A172 (cell line): ENCODE data around the gene KRT1. TPM values are rescaled to one million over a fixed set of nuclear protein-coding genes. Genes with fewer than 3 reads are reported as not detected.
"Not testable (repeated sequence)": the region's sequence is repeated elsewhere in the genome, so short reads cannot be mapped to it uniquely, and the experiment has no call there.

ENCODE experiments used
- DNase-seq: peaks from one replicate; pipeline ENCODE4 v3.0.0-alpha.2; 2015; ENCODE audit warnings: low spot score
- total RNA-seq: library from RNA; depleted of rRNA; stranded (reverse); fragments of >200 nt; shearing (Covaris generic); gene quantifications from 2 replicates; pipeline ENCODE4 v1.2.3, GENCODE V29; 2014; rRNA removed

The KRT1 gene
- total RNA-seq: not detected in 2 replicates

DNA sequence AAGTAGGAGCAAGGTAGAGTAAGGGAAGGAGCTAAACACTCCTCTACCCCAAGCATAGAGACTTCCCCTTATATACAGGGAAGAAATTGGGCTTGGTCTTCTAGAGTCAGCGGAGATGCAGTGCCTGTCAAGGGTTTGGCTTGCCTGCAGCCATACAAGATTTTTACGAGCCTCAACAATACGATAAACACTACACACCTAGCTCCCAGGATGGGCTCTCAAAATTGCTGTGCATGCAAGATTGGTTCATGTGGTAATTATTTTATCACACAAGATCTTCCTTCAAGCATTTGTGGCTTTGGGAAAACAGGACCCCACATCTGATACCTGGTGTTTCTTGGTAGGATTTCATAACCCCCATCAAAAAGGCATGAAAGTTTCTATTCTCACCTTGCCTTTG lies at the start of gene KRT1:
Gene KRT1, minus strand, starts transcription at position 45 of the 400 bp plus-strand sequence. CDS start 59 bp downstream, outside the sequence.
- DNase-seq: no peak

DNA sequence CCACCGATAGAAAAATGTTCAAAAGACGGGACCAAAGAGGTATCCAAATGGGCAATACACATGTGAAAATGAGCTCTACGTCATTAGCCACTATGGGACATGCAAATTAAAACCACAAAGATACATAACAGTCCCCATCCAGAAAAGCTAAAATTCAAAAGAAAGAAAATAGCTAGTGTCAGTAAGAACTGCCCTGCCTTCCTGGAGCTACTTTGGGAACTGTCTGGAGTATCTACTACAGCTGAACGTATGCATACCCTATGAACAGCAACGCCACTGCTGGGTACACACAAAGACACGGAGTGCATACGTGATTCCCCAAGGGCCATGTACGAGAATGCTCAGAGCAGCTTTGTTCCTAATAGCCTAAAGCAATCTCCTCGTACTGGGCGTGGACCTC lies 48.9 kb upstream of the KRT1 start:
- no peak for DNase-seq

DNA sequence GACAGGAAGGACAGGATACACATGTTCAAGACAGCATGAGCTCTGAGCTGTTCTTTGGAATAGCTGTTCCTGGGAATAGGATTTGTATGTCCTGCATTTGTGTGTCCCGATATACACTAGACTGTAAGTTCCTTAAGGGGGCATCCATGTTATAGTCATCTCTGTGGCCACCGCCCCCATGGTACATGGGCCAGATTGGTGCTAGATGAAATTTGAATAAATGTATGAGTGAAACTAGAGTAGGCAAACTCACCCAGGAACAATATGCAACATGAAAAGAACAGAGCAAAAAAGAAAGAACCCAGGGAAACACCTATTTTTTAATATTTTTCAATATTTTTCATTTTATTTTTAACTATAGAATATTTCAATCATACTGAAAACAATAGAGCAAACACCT lies 48.2 kb upstream of the KRT1 start:
- no peak for DNase-seq

DNA sequence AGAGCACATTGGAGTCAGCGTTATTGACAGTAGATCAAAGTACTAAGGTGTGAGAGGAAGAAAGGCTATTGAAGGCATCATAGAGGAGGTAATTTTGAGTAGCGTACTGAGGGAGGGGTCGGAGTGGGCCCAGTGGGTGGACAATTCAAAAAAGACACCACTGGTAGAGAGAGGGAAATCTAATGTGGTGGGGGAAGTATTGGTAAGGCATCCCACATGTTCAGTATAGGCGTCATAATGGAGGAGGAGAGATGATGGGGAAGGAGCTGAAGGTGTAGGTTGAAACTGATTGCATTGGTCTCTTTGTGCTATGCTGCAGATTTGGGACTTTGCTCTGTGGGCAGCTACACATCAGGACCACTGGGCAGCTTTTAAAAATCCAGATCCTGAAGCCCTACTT lies 46.8 kb upstream of the KRT1 start:
- no peak for DNase-seq

DNA sequence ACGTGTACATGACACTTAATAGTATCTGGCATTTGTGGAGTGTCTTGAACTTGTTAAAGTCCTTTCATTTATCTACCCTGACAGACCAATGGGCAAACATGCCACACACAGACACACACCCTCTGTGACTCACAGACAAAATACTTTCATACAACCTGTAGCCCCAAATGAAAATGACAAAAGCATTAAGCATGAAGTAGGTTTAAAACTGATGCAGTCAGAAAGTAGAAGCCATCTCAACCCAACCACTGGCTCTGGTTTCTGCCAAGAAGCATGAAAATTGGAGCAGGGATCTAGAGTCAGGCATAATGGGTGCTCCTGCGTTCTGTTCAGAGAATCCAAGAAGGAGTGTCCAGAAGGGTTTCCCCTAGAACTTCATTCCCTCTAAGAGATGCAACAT lies 46.2 kb upstream of the KRT1 start:
- DNase-seq: no peak

DNA sequence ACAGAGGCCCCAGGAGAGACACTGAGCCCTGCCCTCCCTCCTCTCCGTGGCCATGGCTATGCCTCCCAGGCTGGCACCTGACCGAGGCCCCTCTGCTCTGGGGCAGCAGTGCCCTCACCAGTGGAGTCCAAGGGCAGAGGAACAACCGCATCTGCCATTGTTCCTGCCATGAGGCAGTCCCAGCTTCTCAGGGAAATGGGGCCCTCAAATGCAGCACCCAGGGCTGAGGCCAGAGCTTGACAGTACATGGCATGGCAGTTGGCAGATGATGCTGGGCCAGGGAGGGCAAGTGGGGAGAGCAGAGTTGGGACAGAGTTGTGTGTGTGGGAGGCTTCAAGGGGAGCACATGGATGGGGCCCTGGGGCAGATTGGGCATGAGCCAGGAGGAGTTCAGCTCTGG lies 44.2 kb upstream of the KRT1 start:
- no peak for DNase-seq

DNA sequence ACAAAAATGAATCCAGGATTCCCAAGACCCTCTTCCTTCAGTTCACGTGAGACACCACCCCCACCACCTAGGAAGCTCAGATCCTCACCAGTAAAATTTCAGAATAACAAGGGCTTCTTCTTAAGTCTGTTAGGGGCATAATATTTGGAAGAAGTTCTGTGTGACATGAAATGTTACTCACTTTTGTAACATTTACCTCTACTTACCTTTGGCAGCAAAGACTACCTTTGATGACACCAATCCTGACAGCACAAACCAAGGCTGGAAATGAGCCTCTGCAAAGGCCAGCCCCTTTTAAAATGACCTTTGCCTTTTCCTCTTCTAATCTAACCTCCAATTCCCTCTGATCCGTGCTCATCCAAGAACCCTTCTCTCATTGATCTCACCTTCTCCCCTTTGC lies 42.5 kb upstream of the KRT1 start:
- no peak for DNase-seq

DNA sequence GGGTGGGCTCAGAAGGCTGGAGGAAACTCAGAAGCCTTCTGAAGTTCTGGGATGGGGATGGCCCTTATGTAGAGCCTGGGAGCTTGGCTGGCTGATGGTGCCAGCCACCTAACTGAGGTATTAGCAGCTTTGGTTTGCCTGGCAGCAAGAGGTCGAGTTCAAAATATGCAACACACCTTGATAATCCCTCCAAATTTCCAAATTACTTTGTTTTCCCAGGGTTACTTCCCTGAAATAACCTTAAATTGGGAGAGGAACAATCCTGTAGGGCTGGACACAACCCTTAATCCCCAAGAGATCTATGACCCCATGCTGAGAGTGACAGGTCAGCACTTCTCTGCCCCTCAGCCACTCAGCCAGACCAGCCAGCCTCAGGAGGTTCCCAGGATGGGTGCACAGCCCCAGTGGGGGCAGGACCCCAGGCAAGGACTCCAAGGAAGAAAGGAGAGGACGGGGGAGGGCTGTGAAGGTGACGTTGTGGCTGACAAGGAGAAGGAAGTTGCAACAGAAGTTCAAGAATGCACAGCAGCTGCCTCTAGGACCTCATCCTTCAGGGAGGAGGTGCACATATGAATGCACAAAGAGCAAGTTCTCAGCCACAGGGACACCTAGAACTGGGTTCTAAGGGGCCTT lies 41.7 kb upstream of the KRT1 start:
- DNase-seq: no peak

DNA sequence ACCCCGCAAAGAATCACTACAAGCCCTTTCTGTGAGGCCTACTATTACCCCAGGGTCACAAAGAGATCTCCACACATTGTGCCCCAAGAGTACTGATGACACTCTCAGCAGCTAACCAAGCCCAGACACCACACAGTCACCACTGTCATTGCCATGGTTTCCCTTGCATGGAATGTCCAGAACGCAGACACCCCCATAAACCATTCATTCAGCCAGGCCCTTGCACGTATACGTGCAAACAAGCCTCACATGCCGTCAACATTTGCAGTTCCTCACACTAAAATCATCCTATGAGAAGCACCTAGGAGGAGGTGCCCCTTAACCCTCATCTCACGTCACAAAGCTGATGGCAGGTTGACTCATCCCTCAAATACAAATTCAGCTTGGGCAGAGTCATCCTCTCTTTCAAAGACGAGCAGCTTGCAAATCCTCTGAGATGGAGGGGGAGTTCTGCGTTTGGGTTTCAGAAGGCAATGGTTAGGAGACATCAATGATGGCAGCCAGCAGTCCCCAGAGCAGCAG lies 40.2 kb upstream of the KRT1 start:
- DNase-seq: peak; percentile 2

DNA sequence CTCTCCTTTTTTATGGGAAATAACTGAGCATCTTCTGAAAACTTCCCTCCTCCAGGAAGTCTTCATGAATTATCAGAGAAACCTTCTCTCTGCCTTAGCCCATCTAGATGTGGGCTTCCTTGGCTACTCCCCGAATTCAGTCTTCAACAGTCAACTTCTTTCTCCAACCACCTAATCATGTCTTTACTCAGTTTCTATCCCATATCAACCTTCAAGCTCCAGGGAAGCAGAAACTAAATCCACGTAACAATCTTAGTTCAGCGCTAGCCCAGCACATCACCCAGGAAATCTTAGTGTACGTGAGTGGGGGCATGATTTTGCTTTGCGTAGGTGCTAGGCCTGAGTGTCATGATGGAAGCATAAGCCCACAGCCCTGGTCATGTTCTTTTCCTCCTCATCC lies 35.9 kb upstream of the KRT1 start:
- no peak for DNase-seq

DNA sequence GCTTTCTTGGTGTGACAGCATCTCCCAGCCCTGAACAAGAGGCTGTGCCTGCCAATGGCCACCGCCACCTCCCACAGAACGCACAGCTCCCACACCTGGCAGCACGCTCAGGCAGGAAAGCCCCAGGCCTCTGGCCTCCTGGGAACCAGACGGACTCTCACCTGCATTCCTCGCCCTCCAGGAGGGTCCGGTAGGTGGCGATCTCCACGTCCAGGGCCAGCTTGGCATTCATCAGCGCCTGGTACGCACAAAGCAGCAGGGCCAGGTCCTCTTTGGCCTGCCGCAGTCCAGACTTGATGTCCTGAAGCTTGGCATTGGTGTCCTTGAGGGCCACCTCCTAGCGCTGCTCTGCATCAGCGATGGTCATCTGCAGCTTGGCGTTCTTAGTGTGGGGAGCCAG lies 35.2 kb upstream of the KRT1 start:
- no peak for DNase-seq

DNA sequence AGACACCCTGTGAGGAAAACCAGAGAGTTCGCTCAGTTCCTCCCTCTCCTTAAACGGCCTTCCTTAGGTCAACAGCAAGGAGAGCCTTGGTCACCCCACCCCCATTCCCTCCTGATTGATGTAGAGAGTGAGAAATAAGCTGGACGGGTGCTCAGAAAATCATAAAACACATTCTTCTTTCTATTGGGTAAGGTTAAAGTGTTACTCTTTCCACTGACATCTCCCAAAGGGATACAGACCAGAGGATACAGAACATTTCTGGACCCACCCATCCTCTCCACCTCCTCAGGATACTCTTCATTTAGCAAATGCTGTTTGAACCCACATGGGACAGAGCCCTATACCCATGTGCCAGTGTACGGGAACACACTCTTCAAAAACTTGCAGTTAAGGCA lies 34.7 kb upstream of the KRT1 start:
- DNase-seq: no peak

DNA sequence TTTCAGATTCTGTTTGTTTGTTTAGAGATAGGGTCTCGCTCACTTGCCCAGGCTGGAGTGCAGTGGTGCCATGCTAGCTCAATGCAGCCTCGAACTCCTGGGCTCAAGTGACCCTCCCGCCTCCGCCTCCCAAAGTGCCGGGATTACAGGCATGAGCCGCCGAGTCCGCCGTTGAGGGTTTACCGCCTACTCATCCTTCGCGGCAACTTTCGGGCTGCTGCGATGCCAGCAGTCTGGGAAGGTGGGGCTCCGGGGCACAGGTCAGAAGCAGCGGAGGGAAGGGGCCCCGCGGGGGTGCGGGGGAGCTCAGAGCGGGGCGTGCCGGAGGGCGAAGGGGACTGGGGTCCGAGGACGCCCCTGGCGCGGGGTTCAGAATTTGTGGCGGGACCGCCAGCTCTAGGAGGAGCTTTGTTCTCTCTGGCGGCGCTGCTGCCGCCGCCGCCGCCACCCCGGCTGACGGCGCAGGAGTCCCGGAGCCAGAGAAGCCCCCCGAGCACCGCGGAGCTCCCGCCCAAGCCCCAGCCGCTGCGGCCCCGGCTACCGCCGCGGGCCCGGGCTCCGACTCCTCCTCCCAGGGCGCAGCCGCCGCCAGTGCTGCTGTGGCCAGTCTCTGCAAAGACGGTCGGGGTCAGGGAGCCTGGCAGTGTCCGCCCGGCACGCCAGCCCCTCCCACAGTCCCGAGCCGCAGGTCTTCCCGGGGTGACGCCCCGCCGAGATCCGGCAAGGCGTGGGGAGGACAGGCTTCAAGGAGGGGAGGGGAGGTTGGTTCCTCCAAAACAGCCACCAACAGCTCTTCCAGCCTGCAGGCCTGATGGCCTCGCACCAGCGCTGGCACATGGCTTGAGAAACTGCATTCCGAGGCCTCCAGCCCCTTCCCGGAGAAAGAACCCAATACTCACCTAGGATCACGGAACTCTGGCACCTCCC lies 34.0 kb upstream of the KRT1 start:
- DNase-seq: no peak

DNA sequence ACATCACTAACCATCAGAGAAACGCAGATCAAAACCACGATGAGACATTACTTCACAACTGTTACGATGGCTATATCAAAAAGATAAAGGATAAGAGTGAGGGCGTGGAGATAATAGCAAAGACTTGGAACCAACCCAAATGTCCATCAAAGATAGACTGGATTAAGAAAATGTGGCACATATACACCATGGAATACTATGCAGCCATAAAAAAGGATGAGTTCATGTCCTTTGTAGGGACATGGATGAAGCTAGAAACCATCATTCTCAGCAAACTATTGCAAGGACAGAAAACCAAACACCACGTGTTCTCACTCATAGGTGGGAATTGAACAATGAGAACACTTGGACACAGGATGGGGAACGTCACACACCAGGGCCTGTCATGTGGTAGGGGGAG lies 31.9 kb upstream of the KRT1 start:
- not testable (repeated sequence) for DNase-seq

DNA sequence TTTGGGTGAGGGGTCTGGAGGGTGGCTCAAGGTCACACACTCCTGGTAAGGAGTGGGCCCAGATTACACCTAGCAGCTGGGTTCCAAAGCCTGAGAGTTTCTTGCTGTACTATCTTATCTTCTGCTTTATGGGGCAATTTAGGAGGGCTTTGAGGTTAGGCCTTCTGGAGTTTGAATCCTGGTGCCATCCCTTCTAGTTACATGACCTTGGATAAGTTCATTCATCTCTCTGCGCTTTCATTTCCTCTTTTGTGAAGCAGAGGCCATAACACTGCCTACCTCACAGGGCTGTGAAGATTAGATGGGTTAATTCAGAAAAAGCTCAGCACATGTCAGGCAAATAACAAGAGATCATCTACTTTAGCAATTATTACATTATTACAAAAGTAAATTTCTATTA lies 30.5 kb upstream of the KRT1 start:
- DNase-seq: no peak

DNA sequence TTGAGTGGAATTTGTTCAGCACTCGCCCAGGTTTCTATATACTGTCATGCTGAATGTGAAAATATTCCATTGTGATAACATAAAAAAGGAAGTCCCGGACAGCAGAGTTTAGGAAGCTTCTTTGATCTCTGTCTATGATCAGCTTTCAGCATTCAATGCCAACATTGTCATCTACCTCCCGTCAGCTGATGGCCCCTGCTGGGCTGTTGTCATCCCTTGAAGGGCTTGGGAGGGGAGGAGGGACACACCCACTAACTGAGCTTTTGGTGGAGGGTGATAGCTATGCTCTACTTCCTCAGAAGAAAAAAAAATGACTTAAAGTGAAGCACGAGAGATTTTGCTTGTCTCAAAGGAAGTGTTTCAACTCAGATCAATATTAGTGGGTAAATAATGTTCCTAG lies 27.8 kb upstream of the KRT1 start:
- no peak for DNase-seq

DNA sequence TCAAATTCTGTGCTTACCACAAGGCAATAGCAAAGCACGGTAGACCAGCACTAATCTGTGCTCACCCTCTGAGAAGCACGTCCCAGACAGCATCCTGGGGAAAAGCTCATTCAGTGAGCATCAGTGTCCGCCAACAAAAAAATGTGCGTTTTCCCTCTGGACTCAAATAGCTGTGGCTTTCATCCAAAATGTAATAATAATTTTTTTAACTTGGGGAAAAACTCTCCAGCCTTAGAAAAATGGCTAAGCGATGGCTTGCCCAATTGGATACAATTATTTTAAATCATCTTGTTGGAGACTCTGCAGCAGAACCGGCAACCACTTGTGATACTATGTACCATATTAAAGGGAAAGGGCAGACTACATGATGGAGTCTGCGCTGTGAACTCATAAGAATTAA lies 24.3 kb upstream of the KRT1 start:
- DNase-seq: no peak

DNA sequence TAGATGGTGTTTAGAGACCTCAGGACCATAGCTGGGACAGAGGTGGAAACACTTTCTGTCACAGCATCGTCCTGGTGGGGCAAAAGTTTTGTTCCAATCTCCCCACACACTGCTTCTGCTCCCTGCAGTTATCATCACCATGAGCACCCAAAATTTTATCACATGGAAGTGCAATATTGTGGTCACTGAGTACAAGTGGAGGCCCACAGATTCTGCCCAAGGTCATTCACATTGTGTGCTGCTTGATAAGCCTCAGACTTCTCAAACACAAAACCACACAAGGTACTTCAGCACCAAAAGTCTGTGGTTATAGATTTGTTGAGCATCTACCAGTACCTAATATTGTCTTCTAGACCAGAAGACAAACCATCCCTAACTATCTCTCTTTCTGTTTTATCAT lies 23.7 kb upstream of the KRT1 start:
- no peak for DNase-seq

DNA sequence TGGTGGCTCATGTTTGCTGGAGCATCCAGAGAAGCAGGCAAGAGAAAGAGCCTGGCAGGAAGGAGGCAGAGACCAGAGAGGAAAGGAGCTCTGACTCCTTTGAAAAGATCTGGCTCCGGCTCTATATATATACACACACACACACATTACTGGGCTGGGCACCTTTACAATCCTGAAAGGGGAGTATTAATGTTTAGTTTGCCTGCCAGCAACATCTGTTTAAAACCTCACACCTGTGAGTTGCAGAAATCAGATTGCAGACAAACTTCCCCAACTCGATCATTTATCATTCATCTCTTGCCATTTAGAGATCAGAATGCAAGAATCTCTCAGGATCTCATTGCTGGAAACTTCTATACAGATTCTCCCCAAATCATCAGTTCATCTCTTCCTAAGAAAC lies 23.2 kb upstream of the KRT1 start, which contains the start of gene KRT77:
Gene KRT77, minus strand, starts transcription at position 101 of the 400 bp plus-strand sequence. Its CDS starts 90 bp downstream, at position 11.
- no peak for DNase-seq

DNA sequence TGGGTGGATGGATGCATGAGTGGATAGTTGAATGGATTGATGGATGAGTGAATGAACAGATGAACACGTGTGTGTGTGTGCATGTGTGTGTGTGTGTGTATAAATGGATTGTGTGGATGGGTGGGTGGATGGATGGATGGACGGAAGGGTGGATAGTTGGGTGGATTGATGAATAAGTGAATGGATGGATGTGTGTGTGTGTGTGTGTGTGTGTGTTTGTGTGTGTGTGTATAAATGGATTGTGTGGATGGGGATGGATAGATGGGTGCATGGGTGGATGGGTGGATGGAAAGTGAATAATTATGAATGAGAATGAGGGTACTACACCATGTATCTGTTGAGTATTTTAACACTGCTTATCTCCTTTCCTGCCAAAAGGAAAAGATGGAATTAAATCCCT lies 22.1 kb upstream of the KRT1 start:
- DNase-seq: no peak

DNA sequence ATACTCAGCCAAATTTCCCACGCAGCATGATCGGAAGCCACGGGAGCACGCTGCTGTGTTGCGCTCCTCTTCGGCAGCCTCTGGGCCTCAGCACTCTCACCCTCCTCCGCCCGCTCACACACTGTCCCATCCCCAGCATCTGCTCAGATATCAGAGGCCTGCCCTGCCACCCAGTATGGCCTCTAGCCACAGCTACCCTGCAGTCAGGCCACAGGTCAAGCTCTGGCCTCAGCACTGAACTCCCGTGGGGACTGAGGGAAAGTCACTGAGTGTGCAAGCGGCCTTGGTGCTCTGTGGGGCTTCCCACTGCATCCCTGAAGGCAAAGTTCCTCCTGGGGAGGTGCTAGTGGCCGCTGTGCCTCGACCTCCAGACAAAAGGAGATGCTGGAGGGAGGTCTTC lies 21.1 kb upstream of the KRT1 start:
- DNase-seq: no peak

DNA sequence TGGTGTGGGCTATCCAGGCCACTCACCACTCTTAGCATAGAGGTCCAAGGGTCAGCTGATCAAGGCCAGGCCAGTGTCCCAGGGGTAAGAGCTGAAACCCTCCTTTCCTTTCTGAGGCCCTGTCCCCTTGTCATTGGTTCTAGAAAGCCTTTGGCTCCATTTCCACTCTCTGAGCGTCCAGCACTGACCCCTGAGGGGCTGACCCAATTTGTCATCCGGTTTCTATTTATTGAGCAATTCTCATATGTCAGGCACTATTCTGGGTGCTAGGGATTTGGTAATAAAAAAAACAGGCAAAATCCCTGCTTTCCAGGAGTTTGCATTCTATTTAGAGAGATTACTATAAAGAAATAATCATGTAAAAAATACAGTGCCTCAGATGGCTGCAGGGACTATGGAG lies 19.8 kb upstream of the KRT1 start:
- DNase-seq: no peak

DNA sequence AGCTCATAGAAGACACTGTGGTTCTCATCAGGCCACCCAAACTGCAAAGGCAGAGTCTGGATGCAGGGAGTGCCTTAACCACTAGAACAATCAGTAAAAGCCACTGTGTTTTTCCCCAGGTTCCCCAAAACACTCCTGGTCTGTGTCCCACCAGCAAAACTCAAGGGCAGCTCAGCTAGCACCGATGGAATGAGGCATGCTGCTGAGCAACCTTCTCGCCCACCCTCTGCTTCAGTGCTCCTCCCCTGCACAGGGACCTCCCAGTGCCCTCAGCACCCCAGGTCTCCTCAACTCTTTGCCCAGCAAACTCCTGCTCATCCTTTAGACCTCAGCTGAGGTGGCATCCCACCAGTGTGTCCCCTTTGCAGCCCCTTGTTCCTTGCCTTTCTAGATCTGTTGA lies 19.2 kb upstream of the KRT1 start:
- no peak for DNase-seq
